Measurements from ENCODE around the gene POP4. TPM values are rescaled to one million over a fixed set of nuclear protein-coding genes. Genes with fewer than 3 reads are reported as not detected.

Gene POP4
- total and polyA plus RNA-seq, 10 of the 15 experiments (the other 5 are each of a cell fraction or from before 2014, with no cell fraction given): 52.1 to 231 (median 118) TPM

DNA sequence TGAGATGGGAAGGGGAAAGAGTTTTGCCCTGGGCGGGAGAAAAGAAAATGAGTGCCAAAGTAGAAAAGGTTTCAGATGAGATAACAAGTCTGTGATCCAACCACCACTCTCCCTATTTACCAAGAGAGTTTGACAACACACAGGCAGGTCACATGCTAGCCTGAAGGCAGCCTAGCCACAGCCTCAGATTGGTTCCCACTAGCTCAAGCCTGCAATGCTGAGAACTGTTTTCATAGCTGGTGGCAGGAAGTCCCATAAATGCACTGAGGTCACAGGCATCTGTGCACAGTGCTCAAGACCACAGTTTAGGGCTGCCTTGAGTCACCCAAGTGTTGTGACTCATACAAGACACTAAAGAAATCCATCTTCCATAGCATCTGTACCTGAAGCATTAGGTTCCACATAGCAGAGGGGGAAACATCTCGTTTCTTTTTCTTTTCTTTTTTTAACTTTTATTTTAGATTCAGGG, 18.5 kb upstream of the POP4 start (continued):
- TF ChIP-seq IRF4 (IDR thresholded peaks at IDR 0.05; ENCODE audit: low read depth, low read length): peak; percentile 66
- TF ChIP-seq BCL11A (IDR thresholded peaks at IDR 0.05; ENCODE audit: low read depth, low read length): 0 out of 2 replicates have a peak, but pooled peaks have one; percentile 45

DNA sequence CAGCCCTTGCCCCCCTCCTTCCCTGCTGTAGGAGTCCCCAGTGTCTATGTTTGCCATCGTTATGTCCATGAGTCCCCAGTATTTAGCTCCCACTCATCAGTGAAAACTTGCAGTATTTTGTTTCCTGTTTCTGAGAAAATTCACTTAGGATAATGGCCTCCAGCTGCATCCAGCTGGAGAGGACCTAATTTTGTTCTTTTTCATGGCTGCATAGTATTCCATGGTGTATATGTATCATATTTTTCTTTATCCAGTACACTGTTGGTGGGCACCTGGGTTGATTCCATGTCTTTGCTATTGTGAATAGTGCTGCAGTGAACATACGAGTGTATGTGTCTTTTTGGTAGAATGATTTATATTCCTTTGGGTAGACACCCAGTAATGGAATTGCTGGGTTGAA, 18.0 kb upstream of the POP4 start:
- H3K4me3 ChIP-seq: no peak overlapping the region
- no peaks in the 10 kb centered on the region for H3K79me2 ChIP-seq (ENCODE audit: control insufficient read depth, insufficient read depth, low read length)
- no peak for DNase-seq (ENCODE audit: low read depth, low spot score)
- H3K36me3 ChIP-seq (ENCODE audit: control insufficient read depth in 2 of 2, insufficient read depth in 2 of 2, low read length in 1 of 2): no peaks in the 10 kb centered on the region
- peaks cover 6% of the 10 kb centered on the region for H3K4me1 ChIP-seq (ENCODE audit: control insufficient read depth, insufficient read depth, low read length)
- H3K9ac ChIP-seq (ENCODE audit: control insufficient read depth, insufficient read depth, low read length): no peak overlapping the region
- SMC1A ChIA-PET (ENCODE audit: uncharacterized antibody, unreplicated experiment): no interaction called here
- H3K27me3 ChIP-seq (replicated peaks in 1 of 2; ENCODE audit: control insufficient read depth in 2 of 2, insufficient read depth in 2 of 2, low read length in 1 of 2): no peaks in the 10 kb centered on the region; a peak in 2 of 4 replicates
- in situ Hi-C loops (cut with MboI) (no loop called here), intact Hi-C loops (cut with micrococcal nuclease; ENCODE audit: unreplicated experiment) (no loop called here)
- no peak overlapping the region for H2AFZ ChIP-seq (ENCODE audit: control insufficient read depth, low read depth, low read length)
- WGBS (ENCODE audit: insufficient coverage, insufficient replicate concordance, low lambda C conversion rate, missing lambda C conversion rate): 19% methylated on average over 2 of the region's 2 CpGs
- POLR2A ChIA-PET: no interaction called here
- no peak for ATAC-seq
- no TSS peak for BruUV-seq (replicated peaks)
- H4K20me1 ChIP-seq (ENCODE audit: control insufficient read depth, insufficient read depth): no peaks in the 10 kb centered on the region
- CTCF ChIA-PET: interaction anchor here (1.0 to 1.2 kb wide), 2 partner anchors 32 to 113 kb away, joined by 3 to 4 read pairs; no protein-coding TSS in a partner anchor
- no peak overlapping the region for H3K4me2 ChIP-seq (ENCODE audit: control insufficient read depth, insufficient read depth)
- H3K27ac ChIP-seq (ENCODE audit: control insufficient read depth, insufficient read depth): no peak overlapping the region
- peaks cover 2% of the 10 kb centered on the region; the same call in 1 of the 3 replicates for H3K9me3 ChIP-seq (replicated peaks; ENCODE audit: control insufficient read depth, insufficient read depth, low read length)
- TF ChIP-seq ZBTB33 (IDR thresholded peaks at IDR 0.05) (no peak), SPI1 (IDR thresholded peaks at IDR 0.05; ENCODE audit: borderline replicate concordance, insufficient read depth, low read depth, low read length) (no peak), STAT3 (IDR thresholded peaks at IDR 0.05; ENCODE audit: low read depth, low read length) (no peak), ELK1 (IDR thresholded peaks at IDR 0.05; ENCODE audit: low read depth, low read length) (no peak), ESRRA (IDR thresholded peaks at IDR 0.05; ENCODE audit: low read length) (no peak), NBN (IDR thresholded peaks at IDR 0.05) (no peak)
- TF ChIP-seq, protein P1, sequence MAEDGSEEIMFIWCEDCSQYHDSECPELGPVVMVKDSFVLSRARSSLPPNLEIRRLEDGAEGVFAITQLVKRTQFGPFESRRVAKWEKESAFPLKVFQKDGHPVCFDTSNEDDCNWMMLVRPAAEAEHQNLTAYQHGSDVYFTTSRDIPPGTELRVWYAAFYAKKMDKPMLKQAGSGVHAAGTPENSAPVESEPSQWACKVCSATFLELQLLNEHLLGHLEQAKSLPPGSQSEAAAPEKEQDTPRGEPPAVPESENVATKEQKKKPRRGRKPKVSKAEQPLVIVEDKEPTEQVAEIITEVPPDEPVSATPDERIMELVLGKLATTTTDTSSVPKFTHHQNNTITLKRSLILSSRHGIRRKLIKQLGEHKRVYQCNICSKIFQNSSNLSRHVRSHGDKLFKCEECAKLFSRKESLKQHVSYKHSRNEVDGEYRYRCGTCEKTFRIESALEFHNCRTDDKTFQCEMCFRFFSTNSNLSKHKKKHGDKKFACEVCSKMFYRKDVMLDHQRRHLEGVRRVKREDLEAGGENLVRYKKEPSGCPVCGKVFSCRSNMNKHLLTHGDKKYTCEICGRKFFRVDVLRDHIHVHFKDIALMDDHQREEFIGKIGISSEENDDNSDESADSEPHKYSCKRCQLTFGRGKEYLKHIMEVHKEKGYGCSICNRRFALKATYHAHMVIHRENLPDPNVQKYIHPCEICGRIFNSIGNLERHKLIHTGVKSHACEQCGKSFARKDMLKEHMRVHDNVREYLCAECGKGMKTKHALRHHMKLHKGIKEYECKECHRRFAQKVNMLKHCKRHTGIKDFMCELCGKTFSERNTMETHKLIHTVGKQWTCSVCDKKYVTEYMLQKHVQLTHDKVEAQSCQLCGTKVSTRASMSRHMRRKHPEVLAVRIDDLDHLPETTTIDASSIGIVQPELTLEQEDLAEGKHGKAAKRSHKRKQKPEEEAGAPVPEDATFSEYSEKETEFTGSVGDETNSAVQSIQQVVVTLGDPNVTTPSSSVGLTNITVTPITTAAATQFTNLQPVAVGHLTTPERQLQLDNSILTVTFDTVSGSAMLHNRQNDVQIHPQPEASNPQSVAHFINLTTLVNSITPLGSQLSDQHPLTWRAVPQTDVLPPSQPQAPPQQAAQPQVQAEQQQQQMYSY (CRISPR knock-in tag; IDR thresholded peaks at IDR 0.05): no peak
- FAIRE-seq: no peak
- RAD21 ChIA-PET (ENCODE audit: unreplicated experiment): no interaction called here
